ELR (cell line): Measurements from ENCODE around the gene SCAPER.
A peak's percentile ranks its signal among the peaks of the same experiment; 100 is the strongest.
"Not testable (repeated sequence)": the region's sequence is repeated elsewhere in the genome, so short reads cannot be mapped to it uniquely, and the experiment has no call there.

Source experiments
- DNase-seq: peaks from one replicate; pipeline ENCODE4 v3.0.0-alpha.2; 2015; ENCODE audit warnings: low read depth

The SCAPER gene

DNA sequence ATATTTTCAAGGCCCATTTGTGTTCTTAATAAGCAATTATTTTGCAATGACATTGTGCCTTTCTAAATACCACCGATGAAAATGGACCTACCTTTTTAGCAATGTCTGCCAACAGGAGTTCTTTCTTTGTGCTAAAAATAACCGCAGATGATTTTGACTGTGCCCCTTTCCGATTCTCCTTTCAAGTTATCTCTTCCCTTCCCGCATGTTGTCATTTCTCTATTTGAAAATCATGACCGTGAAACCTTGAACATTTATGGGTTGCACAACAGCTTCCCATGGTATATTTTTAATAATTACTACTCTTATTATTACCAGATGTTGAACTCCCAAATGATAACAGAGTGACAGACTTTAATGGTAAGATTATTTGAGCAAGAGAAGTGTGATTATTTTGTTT, 583.5 kb downstream of the SCAPER start:
- DNase-seq: no peak

DNA sequence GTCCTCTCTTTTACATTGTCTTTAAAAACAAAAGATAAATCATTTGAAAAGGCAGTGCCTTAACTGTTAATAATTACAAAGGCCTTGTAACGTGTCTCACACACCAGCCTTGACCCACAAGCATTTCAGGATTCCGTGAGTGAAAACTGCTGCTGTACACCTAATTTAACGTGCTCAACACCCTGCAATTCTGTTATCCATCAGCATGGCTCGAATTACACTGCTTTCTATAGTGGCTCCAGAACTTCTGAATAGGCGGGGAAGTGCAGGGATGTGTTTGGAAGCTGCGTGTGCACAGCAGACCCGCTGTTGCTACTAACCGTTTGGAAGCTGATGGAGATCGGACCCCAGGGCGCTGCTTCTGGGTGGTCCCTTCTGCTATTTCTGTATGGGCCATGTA, 584.0 kb downstream of the SCAPER start:
- DNase-seq: no peak

DNA sequence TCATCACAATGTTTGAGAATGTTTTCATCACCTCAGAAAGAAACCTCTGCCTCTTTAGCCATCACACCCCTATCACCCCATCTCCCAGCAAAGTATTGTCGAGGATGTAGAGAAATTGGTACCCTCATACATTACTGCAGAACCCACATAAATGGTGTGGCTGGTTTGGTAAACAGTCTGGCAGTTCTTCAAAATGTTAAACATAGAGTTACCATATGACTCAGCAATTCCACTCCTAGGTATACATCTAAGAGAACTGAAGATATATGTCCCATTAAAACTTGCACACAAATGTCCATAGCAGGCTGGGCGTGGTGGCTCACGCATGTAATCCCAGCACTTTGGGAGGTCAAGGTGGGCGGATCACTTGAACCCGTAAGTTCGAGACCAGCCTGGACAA, 585.1 kb downstream of the SCAPER start:
- no peak for DNase-seq

DNA sequence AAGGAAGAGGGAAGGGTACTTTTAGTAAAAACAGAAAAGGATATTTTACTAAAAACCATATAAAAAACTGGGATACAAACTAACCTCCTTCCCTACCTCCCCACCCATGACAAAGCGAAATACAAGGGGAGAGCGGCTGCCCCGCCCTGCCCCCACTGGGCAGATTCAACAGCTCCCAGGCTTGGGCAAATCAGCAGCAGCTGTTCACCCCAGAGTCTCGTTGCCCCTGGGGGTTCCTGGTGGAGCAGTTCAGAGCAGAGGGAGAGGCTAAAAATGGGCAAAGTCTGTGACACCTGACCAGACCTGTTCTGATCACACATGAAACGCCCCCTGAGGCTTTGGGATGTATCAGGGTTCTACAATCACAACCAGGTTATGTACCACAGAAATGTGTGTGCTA, 591.4 kb downstream of the SCAPER start:
- no peak for DNase-seq

DNA sequence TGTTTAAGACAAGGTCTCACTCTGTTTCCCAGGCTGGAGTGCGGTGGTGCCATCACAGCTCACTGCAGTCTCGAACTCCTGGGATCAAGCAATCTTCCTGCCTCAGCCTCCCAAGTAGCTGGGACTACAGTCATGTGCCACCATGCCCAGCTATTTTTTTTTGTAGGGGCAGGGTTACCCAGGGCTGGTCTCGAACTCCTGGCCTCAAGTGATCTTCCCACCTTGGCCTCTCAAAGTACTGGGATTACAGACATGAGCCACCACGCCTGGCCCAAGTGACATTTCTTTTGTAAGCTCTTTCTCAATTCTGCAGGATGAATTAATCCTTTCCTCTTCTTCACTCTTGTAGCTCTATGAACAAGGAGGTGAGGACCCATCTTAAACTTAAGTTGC, 592.0 kb downstream of the SCAPER start:
- DNase-seq: not testable (repeated sequence)

DNA sequence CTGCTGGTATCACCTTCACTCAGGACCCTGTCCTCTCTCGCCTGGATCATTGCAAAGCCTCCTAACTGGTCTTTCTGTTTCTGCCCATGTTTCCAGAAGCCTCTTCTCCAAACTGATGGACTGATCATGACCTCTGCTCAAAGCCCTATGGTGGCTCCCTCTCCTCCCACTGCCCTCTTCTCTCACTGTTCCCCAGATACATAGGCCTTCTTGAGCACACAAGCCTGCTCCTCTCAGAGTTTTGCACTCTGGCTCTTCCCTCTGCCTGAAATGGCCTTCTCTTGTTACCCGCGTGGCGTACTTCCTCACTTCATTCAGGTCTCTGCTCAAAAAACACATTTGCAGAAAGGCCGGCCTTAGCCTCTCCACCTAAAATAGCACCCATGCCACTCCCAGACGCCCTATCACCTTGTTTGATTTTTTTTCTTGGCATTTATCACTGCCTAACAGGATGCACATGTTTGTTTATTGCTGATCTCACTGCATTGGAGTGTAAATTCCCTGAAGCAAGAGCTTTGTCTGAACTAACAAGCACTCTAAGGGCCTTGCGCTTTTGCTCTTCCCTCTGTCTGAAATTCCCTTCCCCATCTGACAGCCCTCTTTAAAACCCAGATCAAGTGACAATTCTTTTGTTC, 592.5 kb downstream of the SCAPER start:
- peak; percentile 78 for DNase-seq

DNA sequence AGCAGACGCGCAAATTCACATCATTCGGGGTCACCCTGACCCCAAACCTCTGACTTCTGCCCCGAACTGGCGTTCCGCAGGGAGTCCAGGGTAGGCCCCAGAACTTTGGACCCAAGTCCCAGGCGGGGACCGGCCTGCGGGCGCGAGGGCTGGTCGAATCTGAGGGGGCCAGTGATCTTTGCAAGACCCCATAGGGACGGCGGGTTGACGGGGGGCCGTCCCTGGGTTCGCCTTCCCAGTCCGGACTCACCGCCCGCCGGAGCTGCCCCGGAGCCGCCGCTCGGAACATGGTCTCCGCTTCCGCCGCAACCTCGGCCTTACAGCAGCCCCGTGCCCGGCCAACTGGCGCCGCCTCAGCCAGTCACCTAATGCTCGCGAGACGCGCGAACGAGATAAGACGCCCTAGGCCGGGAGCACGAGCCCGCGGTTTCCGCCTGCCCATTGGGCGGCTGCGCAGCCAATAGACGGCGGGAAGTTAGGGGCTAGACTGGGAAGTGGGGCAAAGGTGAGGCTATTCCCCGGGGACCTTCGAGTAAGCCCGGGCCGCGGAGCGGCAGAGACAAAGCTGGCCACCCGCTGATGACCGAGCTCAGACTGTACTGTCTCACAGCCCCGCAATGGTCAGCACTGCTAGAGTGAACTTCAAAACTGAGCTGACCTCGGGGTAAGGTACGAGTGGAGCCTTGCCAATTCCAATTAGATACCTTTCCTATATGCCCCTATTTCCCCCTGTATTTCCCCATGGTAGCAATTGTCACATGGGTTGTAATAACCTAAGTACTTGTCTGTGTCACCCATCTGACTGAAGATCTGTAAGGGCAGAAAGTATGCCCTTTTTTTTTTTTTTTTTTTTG, 593.8 kb downstream of the SCAPER start, which contains the start of gene ETFA:
ETFA (minus strand) TSS at position 370 of the 854 bp plus-strand sequence; CDS start at position 289, 81 bp downstream.
- peak; percentile 96 for DNase-seq

DNA sequence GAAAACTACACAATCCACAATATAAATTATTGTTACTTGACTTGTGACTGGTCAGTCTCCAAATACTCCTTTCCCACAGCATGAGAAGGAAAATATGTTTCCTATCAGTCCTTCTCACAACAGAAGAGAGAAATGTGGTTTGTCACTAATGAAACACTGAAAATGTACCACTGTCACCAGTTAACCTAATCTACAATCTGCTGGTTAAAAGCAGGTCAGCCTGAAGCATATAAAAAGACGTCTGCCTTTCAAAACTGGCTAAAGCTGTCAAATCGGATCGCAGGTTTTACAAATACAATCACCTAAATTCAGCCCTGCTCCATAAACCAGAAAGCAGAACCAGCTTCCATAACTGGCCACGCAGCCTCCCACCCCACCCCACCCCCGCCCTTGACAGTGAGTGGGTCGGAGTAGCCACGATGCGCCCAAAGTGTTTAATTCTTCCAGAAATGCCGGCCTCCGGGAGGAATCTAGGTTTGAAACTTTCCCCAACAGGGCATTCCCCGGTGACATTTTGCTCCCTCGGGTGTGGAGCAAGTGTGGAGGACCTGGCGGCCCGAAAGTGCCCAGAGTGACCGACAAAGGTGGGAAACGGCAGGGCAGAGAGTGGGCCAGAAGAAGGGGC, 594.6 kb downstream of the SCAPER start:
- DNase-seq: peak; percentile 35

DNA sequence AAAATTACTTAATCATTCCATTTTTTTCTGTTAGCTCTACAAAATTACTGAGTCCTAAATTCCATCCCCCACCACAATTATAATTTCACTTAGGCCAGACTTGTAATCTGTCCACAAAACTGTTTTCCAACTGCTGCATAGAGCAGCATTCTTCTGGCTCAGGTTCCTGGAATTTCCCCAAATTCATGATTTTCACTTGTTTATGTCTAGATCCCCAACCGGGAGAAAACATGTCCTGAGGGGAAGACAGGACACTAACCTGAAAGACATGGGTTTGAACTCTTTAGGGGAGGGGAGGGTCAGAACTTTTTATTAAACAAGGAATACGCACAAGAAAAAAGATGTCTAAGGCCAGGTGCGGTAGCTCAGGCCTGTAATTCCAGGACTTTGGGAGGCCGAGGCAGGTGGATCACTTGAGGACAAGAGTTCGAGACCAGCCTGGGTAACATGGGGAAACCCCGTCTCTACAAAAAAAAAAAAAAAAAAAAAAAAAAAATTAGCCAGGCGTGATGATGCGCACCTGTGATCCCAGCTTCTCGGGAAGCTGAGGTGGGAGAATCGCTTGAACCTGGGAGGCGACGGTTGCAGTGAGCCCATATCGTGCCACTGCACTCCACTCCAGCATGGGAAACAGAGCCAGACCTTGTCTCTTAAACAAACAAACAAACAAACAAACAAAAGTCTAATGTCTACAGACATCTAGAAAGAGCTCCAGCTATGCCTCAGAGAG, 595.4 kb downstream of the SCAPER start:
- peak; percentile 16 for DNase-seq

DNA sequence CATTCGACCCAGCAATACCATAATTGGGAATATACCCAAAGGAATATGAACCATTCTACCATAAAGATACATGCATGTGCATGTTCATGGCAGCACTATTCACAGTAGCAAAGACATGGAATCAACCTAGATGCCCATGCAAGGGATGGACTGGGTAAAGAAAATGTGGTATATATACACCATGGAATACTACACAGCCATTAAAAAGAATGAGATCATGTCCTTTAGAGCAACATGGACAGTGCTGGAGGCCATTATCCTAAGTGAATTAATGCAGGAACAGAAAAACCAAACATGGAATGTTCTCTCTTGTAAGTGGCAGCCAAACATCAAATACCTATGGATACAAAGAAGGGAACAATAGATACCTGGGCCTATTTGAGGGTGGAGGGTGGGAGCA, 601.2 kb downstream of the SCAPER start:
- DNase-seq: no peak

DNA sequence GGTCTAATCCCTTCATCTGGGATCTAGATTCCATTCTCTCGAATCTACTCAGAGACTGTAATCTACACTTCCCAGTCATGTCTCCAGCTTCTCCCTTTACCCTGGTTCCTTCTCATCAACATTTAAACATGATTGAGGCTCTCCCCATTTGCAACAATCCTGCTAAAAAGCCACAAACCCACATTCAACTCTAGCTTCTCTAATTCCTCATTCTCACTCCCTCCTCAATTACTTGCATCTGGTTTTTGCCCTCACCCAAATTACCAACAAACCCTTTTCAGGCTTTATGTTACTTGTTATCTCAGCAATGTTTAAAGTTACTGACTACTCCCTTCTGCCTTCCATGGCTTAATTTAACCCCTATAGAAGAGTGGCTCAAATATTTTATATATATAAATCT, 605.4 kb downstream of the SCAPER start:
- DNase-seq: no peak

DNA sequence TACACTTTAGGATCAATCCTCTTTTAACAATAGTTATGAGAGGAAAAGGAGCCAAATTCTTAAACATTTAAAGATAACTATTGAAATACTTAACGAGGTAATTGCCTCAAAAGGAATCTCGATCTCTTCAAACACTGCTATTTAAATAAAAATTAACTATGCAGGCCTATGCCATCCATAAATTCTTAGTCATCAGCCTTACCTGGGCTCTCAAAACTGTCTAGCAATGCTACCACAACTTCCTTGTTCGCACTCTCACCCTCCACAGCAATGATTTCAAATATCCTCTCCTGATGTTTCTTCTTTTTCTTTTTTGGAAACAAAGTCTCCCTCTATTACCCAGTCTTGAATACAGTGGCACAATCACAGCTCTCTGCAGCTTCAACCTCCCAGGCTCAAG, 606.2 kb downstream of the SCAPER start:
- DNase-seq: no peak

DNA sequence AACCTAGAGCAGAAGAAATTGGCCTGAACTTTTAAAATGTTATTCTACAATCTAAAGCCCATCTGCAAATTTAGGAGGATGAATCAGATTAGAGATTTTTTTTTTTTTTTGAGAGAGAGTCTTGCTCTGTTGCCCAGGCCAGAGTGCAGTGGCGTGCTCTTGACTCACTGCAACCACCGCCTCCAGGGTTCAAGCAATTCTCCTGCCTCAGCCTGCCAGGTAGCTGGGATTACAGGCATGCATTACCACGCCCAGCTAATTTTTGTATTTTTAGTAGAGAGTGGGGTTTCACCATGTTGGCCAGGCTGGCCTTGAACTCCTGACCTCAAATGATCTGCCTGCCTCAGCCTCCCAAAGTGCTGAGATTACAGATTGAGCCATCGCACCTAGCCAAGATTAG, 607.2 kb downstream of the SCAPER start:
- DNase-seq: not testable (repeated sequence)
